ENCODE results near the gene NAGPA.

GRCh38 chr16:5072334-5073278 lies 38.9 kb upstream of the NAGPA start:
- TF ChIP-seq POLR2A (IDR thresholded peaks at IDR 0.05; ENCODE audit: low read length) (no peak), GATA1 (IDR thresholded peaks at IDR 0.05; ENCODE audit: low read depth, low read length) (no peak)

Data from erythroblast (primary cell).